ENCODE data around the gene DNAJC22.
"Not testable (repeated sequence)": the region's sequence is repeated elsewhere in the genome, so short reads cannot be mapped to it uniquely, and the experiment has no call there.

The DNAJC22 gene

DNA sequence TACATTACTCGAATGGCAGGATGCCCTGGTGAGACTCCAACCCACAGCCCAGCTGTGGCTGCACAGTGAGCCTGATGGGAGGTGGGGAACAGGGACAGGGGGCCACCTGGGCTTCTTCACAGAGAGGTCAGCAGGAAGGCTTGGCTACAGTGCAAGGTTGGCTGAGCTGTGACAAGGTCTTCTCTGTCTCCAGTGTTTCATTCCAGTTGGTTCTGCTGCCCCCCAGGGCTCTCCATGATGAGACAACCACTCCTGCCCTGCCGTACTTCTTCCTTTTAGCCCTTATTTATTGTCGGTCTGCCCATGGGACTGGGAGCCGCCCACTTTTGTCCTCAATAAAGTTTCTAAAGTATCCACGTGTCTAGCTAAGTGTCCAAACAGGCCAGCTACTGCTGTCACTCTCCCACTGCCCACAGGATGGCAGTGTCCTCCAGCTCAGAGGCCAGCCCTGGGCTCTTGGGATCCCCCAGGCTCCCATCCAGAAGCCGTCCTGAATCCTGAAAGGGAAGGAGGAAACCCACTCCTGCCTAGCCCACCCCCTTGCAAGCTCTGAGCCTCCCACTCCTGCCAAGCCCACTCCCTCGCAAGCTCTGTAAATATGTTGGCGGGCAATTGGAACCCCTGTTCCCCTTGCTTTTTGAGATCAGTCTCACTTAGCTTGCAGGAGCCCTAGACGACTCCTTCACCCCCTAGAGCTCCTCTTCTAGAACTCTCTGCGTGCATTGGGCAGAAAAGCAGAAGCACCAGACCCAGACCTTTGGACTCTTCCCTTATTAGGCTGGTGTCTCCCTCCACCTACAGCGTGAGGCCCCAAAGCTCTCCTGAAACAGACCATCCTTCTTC lies 15.1 kb upstream of the DNAJC22 start:
- FAIRE-seq, result no peak

- FAIRE-seq, result no peak
Observed at GRCh38 chr12:49332441-49332861, 14.2 kb upstream of the DNAJC22 start.

- no peak for FAIRE-seq
Observed at GRCh38 chr12:49332891-49333371, 13.8 kb upstream of the DNAJC22 start.

DNA sequence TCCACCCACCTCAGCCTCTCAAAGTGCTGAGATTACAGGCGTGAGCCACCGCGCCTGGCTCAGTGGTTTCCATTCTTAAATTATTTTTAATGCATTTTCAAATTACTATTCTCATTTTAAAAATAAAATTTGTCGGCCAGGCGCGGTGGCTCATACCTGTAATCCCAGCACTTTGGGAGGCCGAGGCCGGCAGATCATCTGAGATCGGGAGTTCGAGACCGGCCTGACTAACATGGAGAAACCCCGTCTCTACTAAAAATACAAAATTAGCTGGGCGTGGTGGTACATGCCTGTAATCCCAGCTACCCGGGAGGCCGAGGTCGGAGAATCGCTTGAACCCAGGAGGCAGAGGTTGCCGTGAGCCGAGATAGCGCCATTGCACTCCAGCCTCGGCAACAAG lies 12.9 kb upstream of the DNAJC22 start:
- not testable (repeated sequence) for FAIRE-seq

GRCh38 chr12:49334226-49334625 lies 12.5 kb upstream of the DNAJC22 start:
- FAIRE-seq, result no peak

- FAIRE-seq, result no peak
Observed at GRCh38 chr12:49334681-49335080, 12.0 kb upstream of the DNAJC22 start.

DNA sequence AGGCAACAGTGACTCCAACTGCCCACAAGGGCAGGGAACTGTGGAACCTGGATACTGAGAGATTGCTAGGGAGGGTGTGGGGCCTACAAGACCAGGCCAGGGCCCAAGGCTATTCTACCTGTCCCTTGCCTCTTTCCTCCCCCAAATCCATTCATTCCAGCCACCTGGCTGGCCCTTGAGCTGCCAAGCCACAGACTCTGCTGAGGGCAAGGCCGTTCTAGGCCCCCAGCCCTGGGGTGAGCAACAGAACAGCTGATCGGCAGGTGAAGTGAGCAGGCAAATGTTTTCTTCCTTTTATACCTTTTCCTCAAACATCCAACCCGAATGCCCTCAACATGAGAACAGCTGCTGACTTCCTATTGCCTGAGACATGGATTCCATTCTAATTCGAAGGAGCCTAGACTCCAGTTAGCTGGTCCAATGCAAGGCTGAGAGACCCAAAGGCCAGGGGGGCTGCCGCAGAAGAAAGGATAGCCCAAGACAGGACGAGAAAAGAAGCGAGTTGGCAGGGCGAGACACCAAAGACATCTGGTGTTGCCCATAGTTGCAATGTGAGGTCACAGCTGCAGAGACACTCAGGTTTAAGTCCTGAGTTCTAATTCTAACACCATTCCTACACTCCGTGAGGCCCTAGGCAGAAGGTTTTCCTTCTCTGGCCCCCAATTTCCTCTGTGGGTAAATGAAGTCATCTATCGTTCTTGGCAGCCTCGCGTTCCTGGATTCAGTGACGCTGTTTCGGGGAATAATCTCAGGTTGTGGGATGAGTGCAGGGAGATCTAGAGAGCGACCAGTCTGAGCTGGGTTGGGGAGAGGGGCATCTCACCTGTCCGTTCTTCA lies 11.4 kb upstream of the DNAJC22 start:
- FAIRE-seq, result no peak

GRCh38 chr12:49335955-49336644 lies 10.6 kb upstream of the DNAJC22 start:
- FAIRE-seq, result no peak

GRCh38 chr12:49336645-49337584 lies 9.8 kb upstream of the DNAJC22 start, which contains the start of gene C1QL4:
Gene C1QL4 (minus strand): TSS chr12:49337188. CDS start chr12:49336477, 711 bp downstream.
- FAIRE-seq, result no peak

DNA sequence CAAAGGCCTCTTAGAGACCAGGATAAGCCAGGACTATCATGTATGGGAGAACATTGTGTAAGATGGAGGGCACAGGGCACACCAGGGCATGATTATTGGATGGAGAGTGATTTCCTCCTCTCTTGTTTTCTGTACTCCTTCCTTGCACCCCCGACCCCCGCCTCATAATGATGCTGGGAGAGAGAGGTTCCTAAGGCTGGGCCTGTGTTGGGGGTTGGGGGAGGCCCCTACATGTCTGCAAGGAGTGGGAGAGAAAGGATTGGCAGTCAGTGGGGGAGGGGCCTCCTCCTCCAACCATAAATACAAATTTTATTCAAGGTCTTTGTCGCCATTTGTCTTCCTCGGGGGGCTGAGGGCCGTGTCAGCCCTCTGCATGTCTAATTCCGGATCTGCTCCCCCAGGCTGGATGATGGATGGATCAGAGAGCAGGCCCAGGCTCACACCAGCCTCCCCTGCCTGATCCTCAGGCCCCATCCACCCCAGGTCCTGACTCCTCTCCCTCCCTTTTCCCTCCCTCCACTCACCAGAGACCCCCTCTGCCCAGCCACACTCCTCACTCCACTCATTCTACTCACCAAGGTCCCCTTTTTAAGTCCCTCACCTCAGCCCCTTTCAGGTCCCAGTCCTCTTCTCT lies 7.7 kb upstream of the DNAJC22 start:
- FAIRE-seq, result no peak

GRCh38 chr12:49339464-49339861 lies 7.2 kb upstream of the DNAJC22 start:
- FAIRE-seq, result no peak

- FAIRE-seq, result no peak
Observed at GRCh38 chr12:49340095-49340870, 6.4 kb upstream of the DNAJC22 start.

- FAIRE-seq, result no peak
Observed at GRCh38 chr12:49340971-49341776, 5.5 kb upstream of the DNAJC22 start.

DNA sequence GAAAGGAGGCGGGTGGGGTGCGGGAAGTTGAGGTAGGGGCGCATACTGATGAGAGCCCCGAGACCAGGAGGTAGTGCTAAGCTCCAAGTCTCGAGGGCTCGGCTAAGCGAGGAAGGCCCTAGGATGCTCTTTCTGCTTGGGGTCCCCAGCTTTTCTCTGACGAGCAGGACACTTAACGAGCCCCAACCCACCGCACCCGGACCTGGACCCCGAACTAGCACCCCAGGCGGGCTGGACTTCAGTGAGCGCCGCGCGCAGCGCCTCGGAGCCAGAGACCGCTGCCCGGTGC lies 5.0 kb upstream of the DNAJC22 start:
- no peak for FAIRE-seq

DNA sequence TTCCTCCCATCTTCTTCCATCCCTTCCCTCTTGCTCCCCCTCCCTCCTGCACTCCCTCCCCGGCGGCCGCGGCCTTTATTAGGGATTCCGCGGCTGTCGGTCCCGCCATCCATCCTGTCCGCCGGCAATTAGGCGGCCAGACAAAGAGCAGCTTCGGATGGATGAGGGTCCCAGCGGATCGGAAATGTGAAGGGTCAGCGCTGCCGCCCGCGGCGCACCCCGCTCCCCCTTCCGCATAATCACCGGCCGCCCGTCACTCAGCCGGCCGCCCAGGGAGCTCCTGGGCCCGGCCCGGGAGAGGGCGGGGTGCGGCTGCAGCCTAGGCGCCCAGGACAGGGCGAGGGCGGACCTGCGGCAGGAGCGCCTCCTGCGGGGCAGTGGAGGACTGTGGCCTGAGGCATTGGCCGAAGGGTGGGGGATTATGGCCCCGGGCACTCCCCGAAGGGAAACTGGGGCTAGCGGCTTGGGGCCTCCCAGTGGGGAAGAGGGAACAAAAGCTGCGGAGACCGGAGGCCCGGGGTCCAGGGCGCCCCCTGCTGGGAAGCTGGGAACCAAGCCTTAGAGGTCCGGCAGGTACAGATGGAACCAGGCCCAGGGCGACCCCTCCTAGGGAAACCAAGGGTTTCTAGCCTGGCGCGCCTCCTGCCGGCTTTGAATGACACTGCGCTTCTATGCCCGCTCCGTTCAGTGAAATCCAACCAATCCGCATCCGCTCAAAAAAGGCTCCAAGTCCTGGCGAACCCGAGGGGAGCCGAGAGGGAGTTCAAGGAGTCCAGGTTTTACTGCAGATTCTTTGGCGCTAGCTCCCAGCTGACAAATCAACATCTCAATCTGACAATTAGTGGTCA lies 4.4 kb upstream of the DNAJC22 start:
- no peak for FAIRE-seq

- FAIRE-seq, result no peak
Observed at GRCh38 chr12:49342914-49343731, 3.6 kb upstream of the DNAJC22 start.

DNA sequence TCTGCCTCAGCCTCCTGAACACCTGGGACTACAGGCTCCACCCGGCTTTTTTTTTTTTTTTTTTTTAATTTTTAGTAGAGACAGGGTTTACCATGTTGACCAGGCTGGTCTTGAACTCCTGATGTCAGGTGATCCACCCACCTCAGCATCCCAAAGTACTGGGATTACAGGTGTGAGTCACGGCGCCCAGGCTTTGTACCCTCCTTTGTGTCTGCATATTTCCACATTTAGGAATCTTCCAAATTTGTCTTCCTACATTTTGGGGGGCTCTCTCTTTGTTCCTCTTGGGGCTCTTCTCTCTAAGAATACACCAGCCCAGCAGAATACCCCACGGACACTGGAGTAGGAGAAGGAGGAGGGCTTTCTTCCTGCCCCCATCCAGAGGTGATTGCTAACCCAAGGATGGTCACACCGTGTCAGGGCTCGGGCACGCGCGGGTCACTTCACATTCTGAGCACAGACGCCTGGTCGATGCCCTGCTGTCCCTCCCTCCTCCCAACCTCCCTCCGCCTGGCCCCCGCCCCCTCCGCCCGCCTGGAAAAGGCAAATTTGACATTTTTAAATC lies 2.1 kb upstream of the DNAJC22 start:
- no peak for FAIRE-seq
